Measurements from ENCODE around the gene FUZ. TPM values are rescaled to one million over a fixed set of nuclear protein-coding genes. Genes with fewer than 3 reads are reported as not detected.

The FUZ gene
- total and polyA plus RNA-seq, 2 of the 4 experiments (the other 2 are of a cell fraction): 12.1 to 14.3 TPM

- no peak for TF ChIP-seq CTCF (conservative IDR thresholded peaks at IDR 0.05; ENCODE audit: low read depth, low read length)
- TF ChIP-seq CEBPB (IDR thresholded peaks at IDR 0.05; ENCODE audit: low read depth, low read length): no peak
- TF ChIP-seq SMC3 (IDR thresholded peaks at IDR 0.05; ENCODE audit: low read depth, low read length): no peak
Measured at GRCh38 chr19:49850487-49851342, 37.6 kb upstream of the FUZ start, which contains the start of gene PTOV1 (continued).

Data from IMR-90 (cell line).